C4-2B (cell line): ENCODE measurements around the gene WNT10A.

Experiments used
- CTCF ChIP-seq: fragments of 450-650 bp; conservative IDR thresholded peaks from 2 replicates; pipeline ENCODE4 v1.5.1; 2017; ENCODE audit warnings: mild to moderate bottlenecking
- ZFX ChIP-seq: fragments of 450-650 bp; IDR thresholded peaks from 2 replicates; pipeline ENCODE4 v1.6.1; 2017

- TF ChIP-seq CTCF = no peak
- TF ChIP-seq ZFX = no peak
Measured at GRCh38 chr2:218899147-218899546, 18.5 kb downstream of the WNT10A start.
